HepG2 (cell line): ENCODE data around the gene PSMG1. TPM values are rescaled to one million over a fixed set of nuclear protein-coding genes. Genes with fewer than 3 reads are reported as not detected.

Experiments
- ATAC-seq: fragments of 200-7000 bp; cut with Tn5 transposase; 3 replicates; pipeline ENCODE4 v1.9.1; 2020; ENCODE audit warnings: mild to moderate bottlenecking, moderate library complexity
- BruUV-seq: library from RNA; stranded (reverse); fragments of 400-500 nt; replicated peaks from 2 replicates; lab custom pipeline; 2021; lab: Mats Ljungman, UMichigan
- CTCF ChIA-PET: fragments of 300-600 bp; formaldehyde crosslinking; extraction: SDS; loops from one replicate; lab custom pipeline; 2021; ENCODE audit warnings: low total read pairs, inconsistent platforms, low intra/inter-chr PET ratio; lab: Yijun Ruan, JAX
- POLR2A ChIA-PET: fragments of 350-600 bp; sonication (Branson Sonifier 250); formaldehyde crosslinking; loops from one replicate; lab custom pipeline; 2020; ENCODE audit warnings: antibody characterized with exemption, inconsistent platforms; lab: Yijun Ruan, JAX
- DNase-seq: peaks from one replicate; pipeline ENCODE4 v3.0.0-alpha.2; 2015; ENCODE audit warnings: low spot score
- FAIRE-seq: peaks from 3 replicates; lab custom pipeline; 2011; peaks lifted over from hg19 to GRCh38; lab: Jason Lieb, UNC
- H2AFZ ChIP-seq: one replicate; pipeline ENCODE4 v1.6.1; 2011; ENCODE audit warnings: low read length, inconsistent platforms
- H3K27ac ChIP-seq: fragments of 300-600 bp; 3 replicates; pipeline ENCODE4 v1.8.0; 2011; ENCODE audit warnings: mixed run types, mild to moderate bottlenecking, mixed read lengths, low read length, inconsistent platforms; ENCODE audit not compliant: insufficient read depth; ENCODE audit errors: extremely low read length
- H3K27me3 ChIP-seq, 2 experiments: fragments of 200-600 bp in 1 of 2; 2 replicates in 1 of 2; 3 replicates in 1 of 2; pipeline versions ENCODE4 v1.6.0 to v1.8.0; 2011; ENCODE audit warnings: low read length in 2 of 2, mild to moderate bottlenecking in 2 of 2, moderate library complexity in 2 of 2, inconsistent platforms in 1 of 2; ENCODE audit not compliant: insufficient read depth in 2 of 2, control insufficient read depth in 1 of 2
- H3K36me3 ChIP-seq, 2 experiments: fragments of 200-600 bp in 1 of 2; replicated peaks in 1 of 2; 2 replicates in 1 of 2; 3 replicates in 1 of 2; pipeline versions ENCODE4 v1.5.1 to v1.8.0; 2011; ENCODE audit warnings: low read length in 2 of 2, inconsistent platforms in 1 of 2; ENCODE audit not compliant: insufficient read depth in 2 of 2, control insufficient read depth in 1 of 2
- H3K4me1 ChIP-seq: 2 replicates; pipeline ENCODE4 v1.5.1; 2012; ENCODE audit warnings: low read length, inconsistent platforms; ENCODE audit not compliant: insufficient read depth
- H3K4me2 ChIP-seq: 2 replicates; pipeline ENCODE4 v1.6.0; 2011; ENCODE audit warnings: low read depth, low read length, inconsistent platforms
- H3K4me3 ChIP-seq, 3 experiments: fragments of 200-600 bp in 1 of 3; sonication (generic), shearing (Covaris generic) in 1 of 3; replicated peaks in 1 of 3; 2 replicates each; pipeline ENCODE4 v1.5.1; 2011 to 2016; ENCODE audit warnings: low read length in 3 of 3, inconsistent platforms in 2 of 3, low read depth in 2 of 3, mild to moderate bottlenecking in 2 of 3, control low read depth in 1 of 3, mixed read lengths in 1 of 3; ENCODE audit not compliant: insufficient read depth in 1 of 3
- H3K79me2 ChIP-seq: one replicate; pipeline ENCODE4 v1.6.1; 2011; ENCODE audit warnings: low read length, inconsistent platforms; ENCODE audit not compliant: insufficient read depth
- H3K9ac ChIP-seq: 2 replicates; pipeline ENCODE4 v1.6.0; 2011; ENCODE audit warnings: mild to moderate bottlenecking, low read depth, low read length, inconsistent platforms; ENCODE audit not compliant: insufficient read depth
- H3K9me3 ChIP-seq: 2 replicates; pipeline ENCODE4 v1.5.1; 2012; ENCODE audit warnings: mild to moderate bottlenecking, low read length
- H4K20me1 ChIP-seq: 2 replicates; pipeline ENCODE4 v1.6.0; 2011; ENCODE audit warnings: inconsistent platforms, mild to moderate bottlenecking, low read length, moderate library complexity; ENCODE audit not compliant: insufficient read depth
- ATM ChIP-seq: fragments of 450-650 bp; IDR thresholded peaks from 2 replicates; pipeline ENCODE4 v1.7.1; 2017; ENCODE audit warnings: mild to moderate bottlenecking, borderline replicate concordance
- BRF2 ChIP-seq: sonication (generic); formaldehyde crosslinking; IDR thresholded peaks from 2 replicates; pipeline ENCODE4 v1.8.1; 2022; ENCODE audit warnings: mild to moderate bottlenecking, missing genetic modification reagents
- CREB3 ChIP-seq: sonication (generic); formaldehyde crosslinking; IDR thresholded peaks from 2 replicates; pipeline ENCODE4 v1.5.0; 2020; ENCODE audit warnings: missing genetic modification reagents
- HCFC1 ChIP-seq: fragments of 150-350 bp; IDR thresholded peaks from 2 replicates; pipeline ENCODE4 v1.6.1; 2014; ENCODE audit warnings: low read depth, low read length
- NFIC ChIP-seq: IDR thresholded peaks from 2 replicates; pipeline ENCODE4 v1.6.1; 2012; ENCODE audit warnings: mild to moderate bottlenecking, low read length, inconsistent platforms
- SMAD3 ChIP-seq: sonication (generic); formaldehyde crosslinking; IDR thresholded peaks from 2 replicates; pipeline ENCODE4 v1.4.0; 2020; ENCODE audit warnings: missing genetic modification reagents
- SOX13 ChIP-seq, 3 experiments: fragments of 450-650 bp in 1 of 3; sonication (generic) in 1 of 3; formaldehyde crosslinking in 1 of 3; IDR thresholded peaks in 2 of 3; conservative IDR thresholded peaks in 1 of 3; 2 replicates each; pipeline versions ENCODE4 v1.5.0 to v1.6.1; 2016 to 2020; ENCODE audit warnings: antibody characterized with exemption in 1 of 3, mild to moderate bottlenecking in 1 of 3, missing compliant biosample characterization in 1 of 3, missing genetic modification reagents in 1 of 3, moderate library complexity in 1 of 3
- SYNCRIP ChIP-seq: fragments of 200-400 bp; formaldehyde crosslinking; IDR thresholded peaks from 2 replicates; pipeline ENCODE4 v1.6.1; 2018; ENCODE audit warnings: mild to moderate bottlenecking, low read depth, low read length; ENCODE audit not compliant: insufficient read depth
- TGIF2 ChIP-seq: IDR thresholded peaks from 2 replicates; pipeline ENCODE4 v1.6.1; 2016; ENCODE audit warnings: control low read depth, missing compliant biosample characterization
- ZNF18 ChIP-seq: sonication (generic); formaldehyde crosslinking; IDR thresholded peaks from 2 replicates; pipeline ENCODE4 v1.8.0; 2022; ENCODE audit warnings: mild to moderate bottlenecking, missing genetic modification reagents; ENCODE audit not compliant: insufficient replicate concordance
- ZNF720 ChIP-seq: sonication (generic); formaldehyde crosslinking; IDR thresholded peaks from 2 replicates; pipeline ENCODE4 v1.4.0; 2020; ENCODE audit warnings: missing genetic modification reagents
- ZNF773 ChIP-seq: sonication (generic); formaldehyde crosslinking; IDR thresholded peaks from 2 replicates; pipeline ENCODE4 v1.4.0; 2020; ENCODE audit warnings: missing genetic modification reagents, borderline replicate concordance
- ZNF841 ChIP-seq: sonication (generic); formaldehyde crosslinking; IDR thresholded peaks from 2 replicates; pipeline ENCODE4 v1.8.1; 2023; ENCODE audit warnings: missing genetic modification reagents, borderline replicate concordance
- WGBS: methylation state at CpG from one replicate; pipeline ENCODE4 v1.1.6; 2017; ENCODE audit warnings: low lambda C conversion rate; 5-methylcytosine and 5-hydroxymethylcytosine counted together
- in situ Hi-C: cut with HindIII; loops from 2 replicates; pipeline ENCODE4 v1.10.0; 2017; ENCODE audit warnings: low pct_unique_long_range_greater_than_20kb; ENCODE audit not compliant: extremely low pct_ligation_motif_present
- intact Hi-C: fragments of 100-400 bp; cut with micrococcal nuclease; formaldehyde crosslinking; loops from one replicate; pipeline ENCODE4 v1.10.0; 2022; ENCODE audit not compliant: unreplicated experiment
- polyA plus RNA-seq, 8 experiments: library from polyadenylated mRNA; depleted of rRNA in 3 of 8; stranded (reverse) in 7 of 8; unstranded in 1 of 8; fragments of >200 nt; fragmentation: Illumina TruSeq in 4 of 8; extraction: Trizol in 4 of 8; gene quantifications; 2 replicates each; pipeline versions ENCODE4 v1.2.1 to v1.2.3, GENCODE V29; 2011 to 2016; ENCODE audit warnings: low read depth in 4 of 8, missing spikeins in 1 of 8, mixed read lengths in 1 of 8; ENCODE audit not compliant: insufficient read depth in 1 of 8
- total RNA-seq, 5 experiments: library from RNA; depleted of rRNA; stranded (reverse); fragments of >200 nt; fragmentation: Illumina TruSeq; extraction: Trizol; gene quantifications; 2 replicates each; pipeline ENCODE4 v1.2.3, GENCODE V29; 2016; ENCODE audit warnings: low read depth in 1 of 5

The PSMG1 gene
- total and polyA plus RNA-seq, 2 of the 13 experiments (the other 11 are each of a cell fraction or from before 2014, with no cell fraction given), result 63.6 to 173 TPM

- no peak overlapping the region for H3K9ac ChIP-seq
- no peak overlapping the region for H3K4me3 ChIP-seq
- no peak for ATAC-seq
- H3K9me3 ChIP-seq, result peaks cover 14% of the 10 kb centered on the region
- peaks cover 0 to 1% of the 10 kb centered on the region in 2 experiments; a peak in 2 of 5 replicates for H3K36me3 ChIP-seq
- DNase-seq, result no peak
- no peaks in the 10 kb centered on the region for H4K20me1 ChIP-seq
- H3K79me2 ChIP-seq, result no peaks in the 10 kb centered on the region
- in situ Hi-C loops, result no loop called here
- TF ChIP-seq SMAD3 (CRISPR knock-in tag) (no peak), ZNF720 (CRISPR knock-in tag) (no peak), SYNCRIP (no peak), ATM (no peak), CREB3 (CRISPR knock-in tag) (no peak), ZNF841 (CRISPR knock-in tag) (no peak), ZNF773 (CRISPR knock-in tag) (no peak), SOX13 (IDR thresholded peaks at IDR 0.05) (no peak), SOX13 (CRISPR knock-in tag; conservative IDR thresholded peaks at IDR 0.05 in 1 of 2, IDR thresholded peaks at IDR 0.05 in 1 of 2) (no peak), NFIC (no peak), ZNF18 (CRISPR knock-in tag) (no peak), TGIF2 (CRISPR knock-in tag) (no peak), HCFC1 (no peak), BRF2 (CRISPR knock-in tag) (no peak)
- no peak overlapping the region for H2AFZ ChIP-seq
- CTCF ChIA-PET, result no interaction called here
- no peak for FAIRE-seq
- BruUV-seq, result no TSS peak
- peaks cover 21% of the 10 kb centered on the region for H3K4me1 ChIP-seq
- no peak overlapping the region for H3K4me2 ChIP-seq
- intact Hi-C loops, result no loop called here
- no peaks in the 10 kb centered on the region for H3K27me3 ChIP-seq
- no peak overlapping the region for H3K27ac ChIP-seq
- WGBS, result 10% methylated on average over 2 of the region's 2 CpGs
- POLR2A ChIA-PET, result no interaction called here
Observed at GRCh38 chr21:39164523-39164922, 18.7 kb downstream of the PSMG1 start.
